Mesenchymal stem cell (in vitro differentiated cells and primary cell): ENCODE measurements around the gene CTDSPL2.

ENCODE experiments used
- DNase-seq: peaks from one replicate; pipeline ENCODE4 v3.0.0-alpha.2; 2013
- H2AFZ ChIP-seq: one replicate; pipeline ENCODE4 v1.6.1; 2013; ENCODE audit warnings: low read depth, mild to moderate bottlenecking, control low read depth, inconsistent platforms, low read length, moderate library complexity
- H2AK5ac ChIP-seq: 2 replicates; pipeline ENCODE4 v1.6.1; 2013; ENCODE audit warnings: low read length, moderate library complexity, mild to moderate bottlenecking, inconsistent platforms; ENCODE audit not compliant: severe bottlenecking
- H2BK120ac ChIP-seq: one replicate; pipeline ENCODE4 v1.6.1; 2013; ENCODE audit warnings: low read depth, mild to moderate bottlenecking, inconsistent platforms, low read length, moderate library complexity
- H2BK12ac ChIP-seq, 2 experiments: one replicate each; pipeline ENCODE4 v1.6.1; 2013; ENCODE audit warnings: inconsistent platforms in 2 of 2, low read length in 2 of 2, mild to moderate bottlenecking in 2 of 2, moderate library complexity in 2 of 2, control low read depth in 1 of 2
- H2BK15ac ChIP-seq: one replicate; pipeline ENCODE4 v1.6.1; 2013; ENCODE audit warnings: mild to moderate bottlenecking, low read depth, inconsistent platforms; ENCODE audit not compliant: poor library complexity, severe bottlenecking
- H2BK5ac ChIP-seq: 2 replicates; pipeline ENCODE4 v1.6.1; 2013; ENCODE audit warnings: low read depth, mild to moderate bottlenecking, low read length, control low read depth, inconsistent platforms; ENCODE audit not compliant: poor library complexity, severe bottlenecking
- H3K14ac ChIP-seq, 2 experiments: one replicate each; pipeline ENCODE4 v1.6.1; 2013; ENCODE audit warnings: inconsistent platforms in 2 of 2, low read length in 2 of 2, control low read depth in 1 of 2, mild to moderate bottlenecking in 1 of 2, moderate library complexity in 1 of 2
- H3K18ac ChIP-seq, 2 experiments: one replicate each; pipeline ENCODE4 v1.6.1; 2013; ENCODE audit warnings: inconsistent platforms in 2 of 2, low read length in 2 of 2, control low read depth in 1 of 2, low read depth in 1 of 2, mild to moderate bottlenecking in 1 of 2
- H3K23ac ChIP-seq, 2 experiments: one replicate each; pipeline ENCODE4 v1.6.1; 2013; ENCODE audit warnings: inconsistent platforms in 2 of 2, low read length in 2 of 2, mild to moderate bottlenecking in 2 of 2, moderate library complexity in 2 of 2, control low read depth in 1 of 2
- H3K27ac ChIP-seq: 2 replicates; pipeline ENCODE4 v1.5.1; 2013; ENCODE audit warnings: mild to moderate bottlenecking, moderate library complexity, low read length, control low read depth, inconsistent platforms; ENCODE audit not compliant: poor library complexity, severe bottlenecking
- H3K27me3 ChIP-seq, 2 experiments: 2 replicates each; pipeline versions ENCODE4 v1.6.1 to v1.7.0; 2013; ENCODE audit warnings: low read length in 2 of 2, mild to moderate bottlenecking in 2 of 2, moderate library complexity in 2 of 2, control low read depth in 1 of 2, inconsistent platforms in 1 of 2; ENCODE audit not compliant: control insufficient read depth in 1 of 2, insufficient read depth in 1 of 2
- H3K36me3 ChIP-seq, 2 experiments: 2 replicates each; pipeline versions ENCODE4 v1.6.1 to v1.7.0; 2013; ENCODE audit warnings: low read length in 2 of 2, control low read depth in 1 of 2, inconsistent platforms in 1 of 2, low read depth in 1 of 2, mild to moderate bottlenecking in 1 of 2; ENCODE audit not compliant: insufficient read depth in 2 of 2, control insufficient read depth in 1 of 2
- H3K4ac ChIP-seq, 2 experiments: one replicate each; pipeline ENCODE4 v1.6.1; 2013; ENCODE audit warnings: inconsistent platforms in 2 of 2, low read length in 2 of 2, mild to moderate bottlenecking in 2 of 2, moderate library complexity in 2 of 2, control low read depth in 1 of 2, low read depth in 1 of 2
- H3K4me1 ChIP-seq: 2 replicates; pipeline ENCODE4 v1.6.1; 2013; ENCODE audit warnings: low read depth, low read length, control low read depth; ENCODE audit not compliant: control insufficient read depth, insufficient read depth
- H3K4me2 ChIP-seq: 2 replicates; pipeline ENCODE4 v1.6.1; 2013; ENCODE audit warnings: low read length, mild to moderate bottlenecking, inconsistent platforms; ENCODE audit not compliant: poor library complexity, severe bottlenecking
- H3K4me3 ChIP-seq, 2 experiments: 2 replicates each; pipeline versions ENCODE4 v1.5.1 to v1.7.0; 2013; ENCODE audit warnings: low read length in 2 of 2, mild to moderate bottlenecking in 2 of 2, control low read depth in 1 of 2, low read depth in 1 of 2; ENCODE audit not compliant: insufficient read depth in 1 of 2
- H3K79me1 ChIP-seq: replicated peaks from 2 replicates; pipeline ENCODE4 v1.6.1; 2013; ENCODE audit warnings: mild to moderate bottlenecking, control low read depth, low read length, inconsistent platforms; ENCODE audit not compliant: poor library complexity, severe bottlenecking
- H3K9ac ChIP-seq: 2 replicates; pipeline ENCODE4 v1.7.0; 2013; ENCODE audit warnings: mild to moderate bottlenecking, low read length, moderate library complexity
- H3K9me3 ChIP-seq: 2 replicates; pipeline ENCODE4 v1.7.0; 2013; ENCODE audit warnings: mild to moderate bottlenecking, low read length; ENCODE audit not compliant: control insufficient read depth
- H4K8ac ChIP-seq: one replicate; pipeline ENCODE4 v1.6.1; 2013; ENCODE audit warnings: inconsistent platforms, mild to moderate bottlenecking, low read length, moderate library complexity
- H4K91ac ChIP-seq: one replicate; pipeline ENCODE4 v1.6.1; 2013; ENCODE audit warnings: mild to moderate bottlenecking, low read length, inconsistent platforms
- WGBS: methylation state at CpG from one replicate; pipeline ENCODE4 v1.1.7; 2013; ENCODE audit warnings: mixed read lengths; 5-methylcytosine and 5-hydroxymethylcytosine counted together

The CTDSPL2 gene

GRCh38 chr15:44435893-44436667, 8.7 kb downstream of the CTDSPL2 start:
- Histone ChIP-seq H2BK5ac (no peak overlapping the region), H3K9me3 (no peaks in the 10 kb centered on the region), H3K4me1 (no peaks in the 10 kb centered on the region), H3K4me2 (no peak overlapping the region), H4K91ac (no peak overlapping the region), H3K18ac (no peak overlapping the region), H4K8ac (no peak overlapping the region), H2BK120ac (no peak overlapping the region), H3K14ac (no peak overlapping the region), H2AFZ (no peak overlapping the region), H2AK5ac (no peak overlapping the region), H3K27ac (no peak overlapping the region), H3K27me3 (no peaks in the 10 kb centered on the region), H3K36me3 (peaks cover 0 to 13% of the 10 kb centered on the region in 2 experiments), H3K23ac (no peak overlapping the region), H3K79me1 (no peaks in the 10 kb centered on the region), H3K9ac (no peak overlapping the region), H3K4me3 (no peak overlapping the region), H2BK12ac (no peak overlapping the region), H2BK15ac (no peak overlapping the region), H3K4ac (no peak overlapping the region)
- WGBS: no CpG with 5 or more reads among the region's 2 CpGs
- DNase-seq: peak; percentile 39

GRCh38 chr15:44438402-44438801, 11.0 kb downstream of the CTDSPL2 start:
- peaks cover 0 to 5% of the 10 kb centered on the region in 2 experiments for H3K36me3 ChIP-seq
- no peak for DNase-seq
- no peak overlapping the region for H2BK5ac ChIP-seq
- H2BK12ac ChIP-seq: no peak overlapping the region
- no peak overlapping the region for H4K91ac ChIP-seq
- no peak overlapping the region for H2AK5ac ChIP-seq
- no peak overlapping the region for H3K23ac ChIP-seq
- no peaks in the 10 kb centered on the region for H3K4me1 ChIP-seq
- no peak overlapping the region for H2AFZ ChIP-seq
- H3K27me3 ChIP-seq: no peaks in the 10 kb centered on the region
- no peak overlapping the region for H4K8ac ChIP-seq
- no peak overlapping the region for H3K18ac ChIP-seq
- H3K4me3 ChIP-seq: no peak overlapping the region
- H3K79me1 ChIP-seq: no peaks in the 10 kb centered on the region
- no peak overlapping the region for H3K14ac ChIP-seq
- H3K4me2 ChIP-seq: no peak overlapping the region
- H3K9ac ChIP-seq: no peak overlapping the region
- 89% methylated on average over 2 of the region's 3 CpGs for WGBS
- H2BK15ac ChIP-seq: no peak overlapping the region
- H2BK120ac ChIP-seq: no peak overlapping the region
- no peaks in the 10 kb centered on the region for H3K9me3 ChIP-seq
- H3K27ac ChIP-seq: no peak overlapping the region
- H3K4ac ChIP-seq: no peak overlapping the region

- no peak overlapping the region for H2BK5ac ChIP-seq
- no peak overlapping the region for H2AFZ ChIP-seq
- no peak overlapping the region for H3K4me3 ChIP-seq
- H3K23ac ChIP-seq: no peak overlapping the region
- WGBS: 93% methylated on average over 2 of the region's 5 CpGs
- no peak overlapping the region for H2BK120ac ChIP-seq
- no peak overlapping the region for H2BK12ac ChIP-seq
- H3K4ac ChIP-seq: no peak overlapping the region
- H3K9ac ChIP-seq: no peak overlapping the region
- H4K8ac ChIP-seq: no peak overlapping the region
- H3K4me1 ChIP-seq: no peaks in the 10 kb centered on the region
- H3K36me3 ChIP-seq: peaks cover 0 to under 1% of the 10 kb centered on the region in 2 experiments
- H3K18ac ChIP-seq: no peak overlapping the region
- DNase-seq: no peak
- no peak overlapping the region for H3K14ac ChIP-seq
- H3K27ac ChIP-seq: no peak overlapping the region
- H3K9me3 ChIP-seq: no peaks in the 10 kb centered on the region
- H3K27me3 ChIP-seq: no peaks in the 10 kb centered on the region
- no peak overlapping the region for H3K4me2 ChIP-seq
- peaks cover 1% of the 10 kb centered on the region for H3K79me1 ChIP-seq
- H4K91ac ChIP-seq: no peak overlapping the region
- no peak overlapping the region for H2BK15ac ChIP-seq
- H2AK5ac ChIP-seq: no peak overlapping the region
Observed at GRCh38 chr15:44441095-44441501, 13.7 kb downstream of the CTDSPL2 start.

GRCh38 chr15:44443515-44443914, 16.1 kb downstream of the CTDSPL2 start:
- Histone ChIP-seq H2AFZ (no peak overlapping the region), H3K4me1 (peaks cover 6% of the 10 kb centered on the region), H3K23ac (no peak overlapping the region), H3K9me3 (no peaks in the 10 kb centered on the region), H2BK12ac (no peak overlapping the region), H2BK5ac (no peak overlapping the region), H4K8ac (no peak overlapping the region), H3K4me3 (no peak overlapping the region), H2BK15ac (no peak overlapping the region), H3K27ac (no peak overlapping the region), H3K14ac (no peak overlapping the region), H3K4ac (no peak overlapping the region), H3K18ac (no peak overlapping the region), H3K4me2 (no peak overlapping the region), H3K36me3 (peaks cover 6 to 10% of the 10 kb centered on the region in 2 experiments), H3K27me3 (no peaks in the 10 kb centered on the region), H4K91ac (no peak overlapping the region), H2BK120ac (no peak overlapping the region), H3K9ac (no peak overlapping the region), H2AK5ac (no peak overlapping the region), H3K79me1 (peaks cover 6% of the 10 kb centered on the region)
- 100% methylated on average over 1 of the region's 3 CpGs for WGBS
- no peak for DNase-seq
